Omental fat pad (tissue), 4 donors: ENCODE measurements around the gene VPS4A. TPM values are rescaled to one million over a fixed set of nuclear protein-coding genes. Genes with fewer than 3 reads are reported as not detected.

Experiments used
- ATAC-seq: fragments of 150-250 bp; one replicate; pipeline ENCODE4 v1.9.1; 2016; ENCODE audit warnings: mild to moderate bottlenecking, moderate library complexity; ENCODE audit not compliant: low FRiP score
- DNase-seq: peaks from one replicate; pipeline ENCODE4 v3.0.0-alpha.2; 2019; ENCODE audit warnings: low spot score
- CTCF ChIP-seq, 3 donors: fragments of 450-650 bp; IDR thresholded peaks; one replicate each; pipeline ENCODE4 v1.5.1; 2016 to 2017; ENCODE audit warnings: antibody characterized with exemption in 3 of 3, mild to moderate bottlenecking in 3 of 3, moderate library complexity in 2 of 3
- total RNA-seq, 4 donors: library from RNA; depleted of rRNA; stranded (reverse); fragments of >200 nt; gene quantifications; one replicate each; pipeline ENCODE4 v1.1.0, GENCODE V29; 2016

The VPS4A gene
- total RNA-seq, 4 donors from 2014 or later = 26.6 to 39.0 (median 34.1) TPM

GRCh38 chr16:69320740-69321073 is 9.6 kb downstream of the VPS4A start:
- ATAC-seq (no peak), DNase-seq (no peak)
- no peak for TF ChIP-seq CTCF (IDR thresholded peaks at IDR 0.05)

GRCh38 chr16:69321080-69321479 is 9.9 kb downstream of the VPS4A start:
- no peak for TF ChIP-seq CTCF (IDR thresholded peaks at IDR 0.05)
- DNase-seq (no peak), ATAC-seq (no peak)

- DNase-seq = no peak
- ATAC-seq = no peak
- TF ChIP-seq CTCF (IDR thresholded peaks at IDR 0.05) = no peak
These were observed 11.2 kb downstream of the VPS4A start for GRCh38 chr16:69322343-69322742.

GRCh38 chr16:69323415-69323814 is 12.3 kb downstream of the VPS4A start:
- no peak for ATAC-seq
- no peak for DNase-seq
- no peak for TF ChIP-seq CTCF (IDR thresholded peaks at IDR 0.05)

GRCh38 chr16:69324013-69324531 is 12.9 kb downstream of the VPS4A start:
- ATAC-seq (peak; percentile 35), DNase-seq (no peak)
- no peak for TF ChIP-seq CTCF (IDR thresholded peaks at IDR 0.05)

- TF ChIP-seq CTCF (IDR thresholded peaks at IDR 0.05) = no peak
- DNase-seq = no peak
- no peak for ATAC-seq
These were observed 13.6 kb downstream of the VPS4A start for GRCh38 chr16:69324585-69325253.

GRCh38 chr16:69325784-69326171 is 14.6 kb downstream of the VPS4A start:
- ATAC-seq (no peak), DNase-seq (no peak)
- TF ChIP-seq CTCF (IDR thresholded peaks at IDR 0.05) = no peak
